DOHH2 (cell line): Measurements from ENCODE around the gene TM2D3.

Source experiments
- CTCF ChIP-seq: fragments of 200-600 bp; sonication (generic); IDR thresholded peaks from one replicate; pipeline ENCODE4 v1.5.1; 2014; ENCODE audit warnings: antibody characterized with exemption, mild to moderate bottlenecking, low read depth, low read length; ENCODE audit not compliant: poor library complexity, severe bottlenecking
- EZH2phosphoT487 ChIP-seq: fragments of 200-600 bp; sonication (generic); IDR thresholded peaks from 2 replicates; pipeline ENCODE4 v1.6.1; 2017; ENCODE audit warnings: borderline replicate concordance, mild to moderate bottlenecking, antibody characterized with exemption, low read length, moderate library complexity, mixed read lengths

- TF ChIP-seq EZH2phosphoT487: no peak
- TF ChIP-seq CTCF: no peak
Observed at GRCh38 chr15:101623367-101624304, 28.5 kb downstream of the TM2D3 start.
